BE2C (cell line): ENCODE results near the gene FBXW8.

Source experiments
- DNase-seq: peaks from one replicate; pipeline ENCODE4 v3.0.0-alpha.2; 2020
- H3K27me3 ChIP-seq: fragments of 250-450 bp; sonication (Bioruptor Pico); 2 replicates; pipeline ENCODE4 v1.5.1; 2020; ENCODE audit warnings: mild to moderate bottlenecking
- H3K36me3 ChIP-seq: fragments of 250-450 bp; sonication (Bioruptor Pico); 2 replicates; pipeline ENCODE4 v1.5.1; 2020; ENCODE audit warnings: mild to moderate bottlenecking
- H3K4me1 ChIP-seq: fragments of 250-450 bp; sonication (Bioruptor Pico); 2 replicates; pipeline ENCODE4 v1.5.1; 2020
- H3K4me3 ChIP-seq: 2 replicates; pipeline ENCODE4 v1.5.1; 2011; ENCODE audit warnings: low read depth, low read length
- H3K9me3 ChIP-seq: fragments of 250-450 bp; sonication (Bioruptor Pico); 2 replicates; pipeline ENCODE4 v1.5.1; 2020
- CTCF ChIP-seq: IDR thresholded peaks from 2 replicates; pipeline ENCODE4 v1.5.1; 2012; ENCODE audit warnings: mild to moderate bottlenecking, low read depth, low read length

The FBXW8 gene

GRCh38 chr12:117026343-117026742 is 115.6 kb downstream of the FBXW8 start:
- Histone ChIP-seq H3K27me3 (no peaks in the 10 kb centered on the region), H3K4me1 (peaks cover 3% of the 10 kb centered on the region; the same call in 1 of the 2 replicates), H3K4me3 (no peak overlapping the region), H3K36me3 (peaks cover 54% of the 10 kb centered on the region), H3K9me3 (no peaks in the 10 kb centered on the region)
- TF ChIP-seq CTCF = no peak
- no peak for DNase-seq

GRCh38 chr12:117026921-117027250 is 116.1 kb downstream of the FBXW8 start:
- no peak for TF ChIP-seq CTCF
- Histone ChIP-seq H3K4me1 (peaks cover 3% of the 10 kb centered on the region; the same call in 1 of the 2 replicates), H3K27me3 (no peaks in the 10 kb centered on the region), H3K9me3 (no peaks in the 10 kb centered on the region), H3K36me3 (peaks cover 54% of the 10 kb centered on the region), H3K4me3 (no peak overlapping the region)
- DNase-seq = no peak

- Histone ChIP-seq H3K9me3 (no peaks in the 10 kb centered on the region), H3K4me1 (peaks cover 3% of the 10 kb centered on the region; the same call in 1 of the 2 replicates), H3K4me3 (no peak overlapping the region), H3K36me3 (peaks cover 54% of the 10 kb centered on the region), H3K27me3 (no peaks in the 10 kb centered on the region)
- DNase-seq = no peak
- TF ChIP-seq CTCF = no peak
Measured at GRCh38 chr12:117027251-117028086, 116.7 kb downstream of the FBXW8 start.

DNA sequence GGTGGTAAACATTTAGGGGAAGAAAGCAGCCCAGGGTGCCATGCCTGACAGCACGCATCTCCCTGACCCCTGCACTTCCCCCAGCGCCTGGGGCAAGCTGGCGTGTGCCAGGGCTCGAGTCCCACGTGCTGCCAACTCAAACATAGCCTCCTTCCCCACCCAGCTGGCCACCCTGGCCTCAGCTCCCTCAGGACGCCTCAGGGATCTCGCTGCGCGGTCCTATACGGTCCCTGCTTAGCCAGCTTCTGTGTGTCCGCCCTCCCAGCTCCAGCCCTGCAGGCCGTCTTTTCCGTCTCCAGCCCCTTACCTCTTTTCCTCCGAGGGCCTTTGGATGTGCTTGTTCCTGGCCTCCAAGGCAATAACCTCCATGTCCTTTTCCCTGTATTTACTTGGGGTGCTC is 117.5 kb downstream of the FBXW8 start:
- no peaks in the 10 kb centered on the region for H3K27me3 ChIP-seq
- H3K4me1 ChIP-seq = peaks cover 3% of the 10 kb centered on the region; the same call in 1 of the 2 replicates
- H3K36me3 ChIP-seq = peaks cover 54% of the 10 kb centered on the region
- H3K4me3 ChIP-seq = no peak overlapping the region
- TF ChIP-seq CTCF = no peak
- no peak for DNase-seq
- H3K9me3 ChIP-seq = no peaks in the 10 kb centered on the region

DNA sequence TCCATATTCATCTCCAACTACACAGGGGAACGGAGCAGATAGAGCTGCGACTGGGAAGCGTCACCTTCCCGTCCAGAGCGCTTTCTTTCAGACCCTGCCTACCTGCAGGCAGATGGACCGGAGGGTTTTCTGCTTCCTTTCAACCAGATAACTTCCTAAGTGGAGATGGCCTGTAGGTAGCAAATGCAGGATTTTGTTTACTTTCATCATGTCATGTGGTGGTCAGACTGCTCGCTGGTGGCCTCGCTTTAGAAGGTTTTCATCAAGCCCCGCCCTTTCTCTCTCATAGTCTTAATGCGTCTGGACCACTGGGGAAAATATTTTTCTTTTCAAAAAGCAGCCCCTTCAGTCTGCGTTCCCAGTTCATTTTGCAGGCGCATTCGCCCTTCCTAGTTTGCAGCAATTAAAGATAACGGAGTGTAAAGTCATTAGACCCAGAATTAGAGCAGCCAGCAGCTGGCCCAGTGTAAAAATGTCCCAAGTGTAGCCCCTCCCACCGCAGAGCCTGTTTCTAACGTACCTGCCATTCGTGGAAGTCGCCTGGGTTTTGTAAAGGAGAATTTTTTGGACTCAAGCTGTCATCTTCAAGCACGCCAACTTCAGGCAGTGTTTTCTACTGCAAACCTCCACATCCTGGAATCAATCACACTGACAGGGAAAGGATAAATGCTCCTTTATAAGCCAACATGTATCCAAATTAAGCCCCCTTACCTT is 119.6 kb downstream of the FBXW8 start:
- DNase-seq = no peak
- H3K9me3 ChIP-seq = no peaks in the 10 kb centered on the region
- no peak overlapping the region for H3K4me3 ChIP-seq
- no peaks in the 10 kb centered on the region for H3K27me3 ChIP-seq
- no peak for TF ChIP-seq CTCF
- H3K36me3 ChIP-seq = peaks cover 37% of the 10 kb centered on the region
- peaks cover 6% of the 10 kb centered on the region; the same call in 1 of the 2 replicates for H3K4me1 ChIP-seq
